Stimulated activated CD4-positive, alpha-beta T cell treated with anti-CD3 and anti-CD28 coated beads, Interleukin-4, amount 100 ng/mL, for 24 hours (primary cell): ENCODE measurements around the gene NCOA1.
"Not testable (repeated sequence)": the region's sequence is repeated elsewhere in the genome, so short reads cannot be mapped to it uniquely, and the experiment has no call there.

ENCODE experiments used
- DNase-seq: peaks from one replicate; pipeline ENCODE4 v3.0.0-alpha.2; 2020

The NCOA1 gene

GRCh38 chr2:24490690-24491541 lies at the start of gene NCOA1:
Gene NCOA1 (plus strand): TSS chr2:24491254. CDS start chr2:24658678, 167,424 bp downstream.
- DNase-seq: peak; percentile 92

- no peak for DNase-seq
These were observed 42.3 kb upstream of the NCOA1 start for GRCh38 chr2:24448797-24449196.

- DNase-seq: no peak
These were observed 41.7 kb upstream of the NCOA1 start for GRCh38 chr2:24449344-24449743.

- DNase-seq: no peak
These were observed 39.1 kb upstream of the NCOA1 start for GRCh38 chr2:24451805-24452501.

- no peak for DNase-seq
These were observed 38.6 kb upstream of the NCOA1 start for GRCh38 chr2:24452502-24452885.

- no peak for DNase-seq
These were observed 37.5 kb upstream of the NCOA1 start for GRCh38 chr2:24453379-24454073.

GRCh38 chr2:24454294-24454693 lies 36.8 kb upstream of the NCOA1 start:
- no peak for DNase-seq

GRCh38 chr2:24456599-24457556 lies 34.2 kb upstream of the NCOA1 start:
- DNase-seq: peak; percentile 20

- no peak for DNase-seq
These were observed 33.2 kb upstream of the NCOA1 start for GRCh38 chr2:24457696-24458386.

GRCh38 chr2:24459224-24460161 lies 31.6 kb upstream of the NCOA1 start:
- no peak for DNase-seq

GRCh38 chr2:24461685-24462084 lies 29.4 kb upstream of the NCOA1 start:
- no peak for DNase-seq

GRCh38 chr2:24463271-24463670 lies 27.8 kb upstream of the NCOA1 start:
- DNase-seq: no peak

GRCh38 chr2:24466871-24467870 lies 23.9 kb upstream of the NCOA1 start:
- no peak for DNase-seq

- not testable (repeated sequence) for DNase-seq
These were observed 22.6 kb upstream of the NCOA1 start for GRCh38 chr2:24468453-24468852.

- DNase-seq: no peak
These were observed 21.9 kb upstream of the NCOA1 start for GRCh38 chr2:24469148-24469650.

GRCh38 chr2:24471662-24472061 lies 19.4 kb upstream of the NCOA1 start:
- DNase-seq: no peak

GRCh38 chr2:24472416-24472815 lies 18.6 kb upstream of the NCOA1 start:
- no peak for DNase-seq

- DNase-seq: no peak
These were observed 17.4 kb upstream of the NCOA1 start for GRCh38 chr2:24473626-24474025.

GRCh38 chr2:24474053-24474452 lies 17.0 kb upstream of the NCOA1 start:
- no peak for DNase-seq
